DOHH2 (cell line): ENCODE results near the gene HIC1.

Source experiments
- H3F3A ChIP-seq: fragments of 200-600 bp; sonication (generic), shearing (Covaris generic); 2 replicates; pipeline ENCODE4 v1.6.0; 2016; ENCODE audit warnings: antibody characterized with exemption, mild to moderate bottlenecking; ENCODE audit not compliant: control insufficient read depth, insufficient read depth
- H3K27ac ChIP-seq: fragments of 200-600 bp; sonication (generic); 2 replicates; pipeline ENCODE4 v1.5.1; 2014; ENCODE audit warnings: low read depth, mild to moderate bottlenecking, low read length, moderate library complexity
- H3K27me3 ChIP-seq: fragments of 200-600 bp; sonication (generic); 2 replicates; pipeline ENCODE4 v1.6.1; 2014; ENCODE audit warnings: mild to moderate bottlenecking, low read length, mixed read lengths; ENCODE audit not compliant: control insufficient read depth
- H3K36me3 ChIP-seq: fragments of 200-600 bp; sonication (generic); 2 replicates; pipeline ENCODE4 v1.6.1; 2014; ENCODE audit warnings: mild to moderate bottlenecking, low read length, moderate library complexity, mixed read lengths; ENCODE audit not compliant: control insufficient read depth
- H3K4me1 ChIP-seq: fragments of 200-600 bp; sonication (generic); 2 replicates; pipeline ENCODE4 v1.6.1; 2014; ENCODE audit warnings: mild to moderate bottlenecking, low read length, mixed read lengths; ENCODE audit not compliant: control insufficient read depth
- H3K4me2 ChIP-seq: fragments of 200-600 bp; sonication (generic); 2 replicates; pipeline ENCODE4 v1.6.0; 2014; ENCODE audit warnings: mild to moderate bottlenecking, low read length, moderate library complexity
- H3K4me3 ChIP-seq: fragments of 200-600 bp; sonication (generic); 2 replicates; pipeline ENCODE4 v1.5.1; 2014; ENCODE audit warnings: mild to moderate bottlenecking, low read length, mixed read lengths
- H3K79me2 ChIP-seq: fragments of 200-600 bp; sonication (generic); 2 replicates; pipeline ENCODE4 v1.6.1; 2014; ENCODE audit warnings: mild to moderate bottlenecking, low read length, mixed read lengths; ENCODE audit not compliant: control insufficient read depth
- H3K9me2 ChIP-seq: fragments of 200-600 bp; sonication (generic); replicated peaks from 2 replicates; pipeline ENCODE4 v1.6.1; 2014; ENCODE audit warnings: mild to moderate bottlenecking, low read length, mixed read lengths; ENCODE audit not compliant: control insufficient read depth
- H3K9me3 ChIP-seq: fragments of 200-600 bp; sonication (generic); 2 replicates; pipeline ENCODE4 v1.6.1; 2014; ENCODE audit warnings: antibody characterized with exemption, low read length, mixed read lengths; ENCODE audit not compliant: control insufficient read depth, insufficient read depth
- H4K20me1 ChIP-seq: fragments of 200-600 bp; sonication (generic); 2 replicates; pipeline ENCODE4 v1.6.0; 2014; ENCODE audit warnings: low read depth, mild to moderate bottlenecking, antibody characterized with exemption, low read length, moderate library complexity; ENCODE audit not compliant: control insufficient read depth, insufficient read depth
- CTCF ChIP-seq: fragments of 200-600 bp; sonication (generic); IDR thresholded peaks from one replicate; pipeline ENCODE4 v1.5.1; 2014; ENCODE audit warnings: antibody characterized with exemption, mild to moderate bottlenecking, low read depth, low read length; ENCODE audit not compliant: poor library complexity, severe bottlenecking
- EZH2phosphoT487 ChIP-seq: fragments of 200-600 bp; sonication (generic); IDR thresholded peaks from 2 replicates; pipeline ENCODE4 v1.6.1; 2017; ENCODE audit warnings: borderline replicate concordance, mild to moderate bottlenecking, antibody characterized with exemption, low read length, moderate library complexity, mixed read lengths

Gene HIC1

GRCh38 chr17:2081564-2081963 lies 26.7 kb downstream of the HIC1 start:
- no peaks in the 10 kb centered on the region for H3K9me2 ChIP-seq
- H3K27me3 ChIP-seq: no peaks in the 10 kb centered on the region
- peaks cover 6% of the 10 kb centered on the region for H3K4me1 ChIP-seq
- H3F3A ChIP-seq: no peaks in the 10 kb centered on the region
- no peak overlapping the region for H3K4me3 ChIP-seq
- H3K27ac ChIP-seq: no peak overlapping the region
- H3K9me3 ChIP-seq: no peaks in the 10 kb centered on the region
- no peaks in the 10 kb centered on the region for H4K20me1 ChIP-seq
- TF ChIP-seq CTCF: no peak
- TF ChIP-seq EZH2phosphoT487: no peak
- H3K36me3 ChIP-seq: peaks cover 12% of the 10 kb centered on the region
- no peak overlapping the region for H3K4me2 ChIP-seq
- no peaks in the 10 kb centered on the region for H3K79me2 ChIP-seq

GRCh38 chr17:2082003-2082781 lies 27.3 kb downstream of the HIC1 start:
- Histone ChIP-seq H3K9me2 (no peaks in the 10 kb centered on the region), H3K27me3 (no peaks in the 10 kb centered on the region), H3K4me1 (peaks cover 12% of the 10 kb centered on the region), H3K36me3 (peaks cover 12% of the 10 kb centered on the region), H3F3A (no peaks in the 10 kb centered on the region), H3K9me3 (no peaks in the 10 kb centered on the region), H3K79me2 (no peaks in the 10 kb centered on the region), H3K4me3 (no peak overlapping the region), H3K27ac (no peak overlapping the region), H3K4me2 (no peak overlapping the region), H4K20me1 (no peaks in the 10 kb centered on the region)
- TF ChIP-seq EZH2phosphoT487 (no peak), CTCF (no peak)

GRCh38 chr17:2083613-2084035 lies 28.7 kb downstream of the HIC1 start:
- Histone ChIP-seq H4K20me1 (no peaks in the 10 kb centered on the region; the same call in none of the 2 replicates), H3K9me3 (no peaks in the 10 kb centered on the region), H3F3A (no peaks in the 10 kb centered on the region), H3K4me3 (no peak overlapping the region), H3K4me1 (peaks cover 26% of the 10 kb centered on the region), H3K27me3 (no peaks in the 10 kb centered on the region), H3K36me3 (peaks cover 10% of the 10 kb centered on the region), H3K9me2 (no peaks in the 10 kb centered on the region), H3K4me2 (no peak overlapping the region), H3K27ac (no peak overlapping the region), H3K79me2 (no peaks in the 10 kb centered on the region)
- no peak for TF ChIP-seq EZH2phosphoT487
- TF ChIP-seq CTCF: no peak
